ENCODE measurements around the gene PTPN21. TPM values are rescaled to one million over a fixed set of nuclear protein-coding genes. Genes with fewer than 3 reads are reported as not detected.

Gene PTPN21
- total RNA-seq, 1 experiment from 2014 or later, result 16.1 TPM

GRCh38 chr14:88481794-88482193 is 73.0 kb downstream of the PTPN21 start:
- H3K27me3 ChIP-seq (replicated peaks), result no peaks in the 10 kb centered on the region
- peaks cover 69% of the 10 kb centered on the region for H3K36me3 ChIP-seq
- no peak overlapping the region for H3K27ac ChIP-seq
- no peak overlapping the region for H3K4me3 ChIP-seq
- no peaks in the 10 kb centered on the region for H3K4me1 ChIP-seq (replicated peaks)
- DNase-seq (ENCODE audit: low read depth in 1 of 2, low spot score in 2 of 2), result no peak
- H3K9me3 ChIP-seq (replicated peaks), result no peaks in the 10 kb centered on the region

GRCh38 chr14:88481059-88481458 is 73.7 kb downstream of the PTPN21 start:
- no peaks in the 10 kb centered on the region for H3K27me3 ChIP-seq (replicated peaks)
- H3K9me3 ChIP-seq (replicated peaks), result no peaks in the 10 kb centered on the region
- H3K4me1 ChIP-seq (replicated peaks), result no peaks in the 10 kb centered on the region
- no peak overlapping the region for H3K4me3 ChIP-seq
- H3K27ac ChIP-seq, result no peak overlapping the region
- peaks cover 76% of the 10 kb centered on the region for H3K36me3 ChIP-seq
- DNase-seq (ENCODE audit: low read depth in 1 of 2, low spot score in 2 of 2), result no peak

GRCh38 chr14:88479574-88479987 is 75.2 kb downstream of the PTPN21 start:
- peaks cover 86% of the 10 kb centered on the region for H3K36me3 ChIP-seq
- H3K4me1 ChIP-seq (replicated peaks), result no peaks in the 10 kb centered on the region
- H3K27ac ChIP-seq, result no peak overlapping the region
- H3K27me3 ChIP-seq (replicated peaks), result no peaks in the 10 kb centered on the region
- no peak for DNase-seq (ENCODE audit: low read depth in 1 of 2, low spot score in 2 of 2)
- H3K9me3 ChIP-seq (replicated peaks), result no peaks in the 10 kb centered on the region
- H3K4me3 ChIP-seq, result no peak overlapping the region

- H3K9me3 ChIP-seq (replicated peaks), result no peaks in the 10 kb centered on the region
- H3K4me1 ChIP-seq (replicated peaks), result no peaks in the 10 kb centered on the region
- peaks cover 83% of the 10 kb centered on the region for H3K36me3 ChIP-seq
- no peaks in the 10 kb centered on the region for H3K27me3 ChIP-seq (replicated peaks)
- no peak overlapping the region for H3K4me3 ChIP-seq
- DNase-seq (ENCODE audit: low read depth in 1 of 2, low spot score in 2 of 2), result no peak
- no peak overlapping the region for H3K27ac ChIP-seq
Measured at GRCh38 chr14:88478931-88479330, 75.9 kb downstream of the PTPN21 start.

- Histone ChIP-seq H3K27me3 (replicated peaks) (no peaks in the 10 kb centered on the region), H3K9me3 (replicated peaks) (no peaks in the 10 kb centered on the region), H3K4me3 (no peak overlapping the region), H3K4me1 (replicated peaks) (no peaks in the 10 kb centered on the region), H3K36me3 (peaks cover 88% of the 10 kb centered on the region), H3K27ac (no peak overlapping the region)
- DNase-seq (ENCODE audit: low read depth in 1 of 2, low spot score in 2 of 2), result no peak
Measured at GRCh38 chr14:88477513-88478250, 77.1 kb downstream of the PTPN21 start.

- peaks cover 88% of the 10 kb centered on the region for H3K36me3 ChIP-seq
- no peak for DNase-seq (ENCODE audit: low read depth in 1 of 2, low spot score in 2 of 2)
- H3K4me1 ChIP-seq (replicated peaks), result no peaks in the 10 kb centered on the region
- no peak overlapping the region for H3K4me3 ChIP-seq
- H3K9me3 ChIP-seq (replicated peaks), result no peaks in the 10 kb centered on the region
- no peak overlapping the region for H3K27ac ChIP-seq
- no peaks in the 10 kb centered on the region for H3K27me3 ChIP-seq (replicated peaks)
Measured at GRCh38 chr14:88476825-88477224, 78.0 kb downstream of the PTPN21 start.

GRCh38 chr14:88476214-88476774 is 78.5 kb downstream of the PTPN21 start:
- DNase-seq (ENCODE audit: low read depth in 1 of 2, low spot score in 2 of 2), result no peak
- Histone ChIP-seq H3K4me3 (no peak overlapping the region), H3K9me3 (replicated peaks) (no peaks in the 10 kb centered on the region), H3K27me3 (replicated peaks) (no peaks in the 10 kb centered on the region), H3K36me3 (peaks cover 91% of the 10 kb centered on the region), H3K27ac (no peak overlapping the region), H3K4me1 (replicated peaks) (peaks cover 2% of the 10 kb centered on the region)

- peaks cover 12% of the 10 kb centered on the region for H3K4me1 ChIP-seq (replicated peaks)
- H3K27me3 ChIP-seq (replicated peaks), result no peaks in the 10 kb centered on the region
- no peaks in the 10 kb centered on the region for H3K9me3 ChIP-seq (replicated peaks)
- H3K27ac ChIP-seq, result no peak overlapping the region
- peaks cover 92% of the 10 kb centered on the region for H3K36me3 ChIP-seq
- no peak overlapping the region for H3K4me3 ChIP-seq
- no peak for DNase-seq (ENCODE audit: low read depth in 1 of 2, low spot score in 2 of 2)
Measured at GRCh38 chr14:88473791-88474190, 81.0 kb downstream of the PTPN21 start.

GRCh38 chr14:88470542-88471440 is 84.0 kb downstream of the PTPN21 start:
- H3K4me1 ChIP-seq (replicated peaks), result peaks cover 24% of the 10 kb centered on the region
- no peaks in the 10 kb centered on the region for H3K27me3 ChIP-seq (replicated peaks)
- H3K9me3 ChIP-seq (replicated peaks), result no peaks in the 10 kb centered on the region
- no peak overlapping the region for H3K27ac ChIP-seq
- peaks cover 91% of the 10 kb centered on the region for H3K36me3 ChIP-seq
- no peak for DNase-seq (ENCODE audit: low read depth in 1 of 2, low spot score in 2 of 2)
- H3K4me3 ChIP-seq, result no peak overlapping the region

- Histone ChIP-seq H3K4me3 (no peak overlapping the region), H3K27me3 (replicated peaks) (no peaks in the 10 kb centered on the region), H3K36me3 (peaks cover 93% of the 10 kb centered on the region), H3K9me3 (replicated peaks) (no peaks in the 10 kb centered on the region), H3K4me1 (replicated peaks) (peaks cover 24% of the 10 kb centered on the region), H3K27ac (peak overlapping the region; percentile 38; the same call in 1 of the 2 replicates)
- DNase-seq (ENCODE audit: low read depth in 1 of 2, low spot score in 2 of 2), result peak in 1 of 2 experiments; percentile 66
Measured at GRCh38 chr14:88468406-88468805, 86.4 kb downstream of the PTPN21 start.

- Histone ChIP-seq H3K9me3 (replicated peaks) (0 out of 2 replicates have a peak, but pooled peaks cover 2% of the 10 kb centered on the region), H3K4me1 (replicated peaks) (peaks cover 7% of the 10 kb centered on the region), H3K4me3 (no peak overlapping the region), H3K27me3 (replicated peaks) (no peaks in the 10 kb centered on the region), H3K27ac (no peak overlapping the region), H3K36me3 (peaks cover 67% of the 10 kb centered on the region)
- DNase-seq (ENCODE audit: low read depth in 1 of 2, low spot score in 2 of 2), result no peak
Measured at GRCh38 chr14:88463318-88463717, 91.5 kb downstream of the PTPN21 start.

GRCh38 chr14:88454886-88455285 is 99.9 kb downstream of the PTPN21 start:
- Histone ChIP-seq H3K4me1 (replicated peaks) (no peaks in the 10 kb centered on the region), H3K9me3 (replicated peaks) (no peaks in the 10 kb centered on the region), H3K27ac (no peak overlapping the region), H3K4me3 (no peak overlapping the region), H3K36me3 (no peaks in the 10 kb centered on the region), H3K27me3 (replicated peaks) (no peaks in the 10 kb centered on the region)
- DNase-seq (ENCODE audit: low read depth in 1 of 2, low spot score in 2 of 2), result no peak

- H3K27ac ChIP-seq, result no peak overlapping the region
- DNase-seq (ENCODE audit: low read depth in 1 of 2, low spot score in 2 of 2), result no peak
- no peak overlapping the region for H3K4me3 ChIP-seq
- H3K27me3 ChIP-seq (replicated peaks), result no peaks in the 10 kb centered on the region
- no peaks in the 10 kb centered on the region for H3K9me3 ChIP-seq (replicated peaks)
- no peaks in the 10 kb centered on the region for H3K4me1 ChIP-seq (replicated peaks)
- H3K36me3 ChIP-seq, result no peaks in the 10 kb centered on the region
Measured at GRCh38 chr14:88452231-88452630, 102.6 kb downstream of the PTPN21 start.

- Histone ChIP-seq H3K4me1 (replicated peaks) (no peaks in the 10 kb centered on the region), H3K9me3 (replicated peaks) (no peaks in the 10 kb centered on the region), H3K4me3 (no peak overlapping the region), H3K27ac (no peak overlapping the region), H3K27me3 (replicated peaks) (no peaks in the 10 kb centered on the region), H3K36me3 (no peaks in the 10 kb centered on the region)
- no peak for DNase-seq (ENCODE audit: low read depth in 1 of 2, low spot score in 2 of 2)
Measured at GRCh38 chr14:88439088-88439487, 115.7 kb downstream of the PTPN21 start.

All from SJSA1 (cell line).